HL-60 (cell line): Measurements from ENCODE around the gene ADAM19.

Experiments
- DNase-seq, 2 experiments: peaks; one replicate each; pipeline ENCODE4 v3.0.0-alpha.2; 2010 to 2020; ENCODE audit warnings: low read depth in 1 of 2, low spot score in 1 of 2
- H3K27ac ChIP-seq: fragments of 250-450 bp; sonication (Bioruptor Pico); replicated peaks from 2 replicates; pipeline ENCODE4 v1.5.1; 2020; ENCODE audit warnings: mild to moderate bottlenecking, moderate library complexity
- H3K27me3 ChIP-seq: fragments of 250-450 bp; sonication (Bioruptor Pico); 2 replicates; pipeline ENCODE4 v1.5.1; 2021; ENCODE audit warnings: mild to moderate bottlenecking, moderate library complexity; ENCODE audit not compliant: insufficient read depth, poor library complexity, severe bottlenecking
- H3K4me3 ChIP-seq: replicated peaks from 2 replicates; pipeline ENCODE4 v1.5.1; 2011; ENCODE audit warnings: mild to moderate bottlenecking, control low read depth, low read length; ENCODE audit not compliant: insufficient read depth
- GABPA ChIP-seq: IDR thresholded peaks from 2 replicates; pipeline ENCODE4 v1.6.1; 2012; ENCODE audit warnings: low read depth
- POLR2AphosphoS5 ChIP-seq: IDR thresholded peaks from 2 replicates; pipeline ENCODE4 v1.6.1; 2012; ENCODE audit warnings: low read depth
- SPI1 ChIP-seq: IDR thresholded peaks from 2 replicates; pipeline ENCODE4 v1.6.1; 2012; ENCODE audit warnings: low read depth, mild to moderate bottlenecking, borderline replicate concordance
- TF ChIP-seq, protein P1 (sequence below): IDR thresholded peaks from 2 replicates; pipeline ENCODE4 v1.6.1; 2012; ENCODE audit warnings: low read depth; ENCODE audit not compliant: insufficient replicate concordance
- TF ChIP-seq, protein P2 (sequence below): IDR thresholded peaks from one replicate; pipeline ENCODE4 v1.5.1; 2011; ENCODE audit warnings: low read length, control low read depth, inconsistent platforms; ENCODE audit not compliant: insufficient read depth

ADAM19 gene

DNA sequence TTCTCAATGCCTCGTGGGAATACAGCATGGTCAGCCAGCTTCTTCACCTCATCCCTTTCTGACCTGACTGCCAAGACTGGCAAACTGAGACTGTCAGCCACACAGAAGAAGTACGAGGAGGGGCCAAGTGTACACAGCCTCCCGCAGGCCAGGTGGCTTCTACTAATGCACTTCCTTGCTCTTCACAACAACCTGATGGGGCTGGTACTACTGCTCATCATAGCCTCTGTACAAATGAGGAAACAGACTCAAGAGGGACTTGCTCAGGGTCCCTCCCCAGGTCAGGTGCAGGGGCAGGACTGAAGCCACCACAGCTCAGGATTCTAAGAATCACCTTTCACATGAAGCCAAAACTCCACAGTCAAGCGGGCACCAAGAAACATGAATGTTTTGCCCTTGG, 94.3 kb downstream of the ADAM19 start:
- DNase-seq = no peak
- Histone ChIP-seq H3K27ac (no peak overlapping the region), H3K4me3 (no peak overlapping the region), H3K27me3 (no peaks in the 10 kb centered on the region)
- TF ChIP-seq, protein P1, sequence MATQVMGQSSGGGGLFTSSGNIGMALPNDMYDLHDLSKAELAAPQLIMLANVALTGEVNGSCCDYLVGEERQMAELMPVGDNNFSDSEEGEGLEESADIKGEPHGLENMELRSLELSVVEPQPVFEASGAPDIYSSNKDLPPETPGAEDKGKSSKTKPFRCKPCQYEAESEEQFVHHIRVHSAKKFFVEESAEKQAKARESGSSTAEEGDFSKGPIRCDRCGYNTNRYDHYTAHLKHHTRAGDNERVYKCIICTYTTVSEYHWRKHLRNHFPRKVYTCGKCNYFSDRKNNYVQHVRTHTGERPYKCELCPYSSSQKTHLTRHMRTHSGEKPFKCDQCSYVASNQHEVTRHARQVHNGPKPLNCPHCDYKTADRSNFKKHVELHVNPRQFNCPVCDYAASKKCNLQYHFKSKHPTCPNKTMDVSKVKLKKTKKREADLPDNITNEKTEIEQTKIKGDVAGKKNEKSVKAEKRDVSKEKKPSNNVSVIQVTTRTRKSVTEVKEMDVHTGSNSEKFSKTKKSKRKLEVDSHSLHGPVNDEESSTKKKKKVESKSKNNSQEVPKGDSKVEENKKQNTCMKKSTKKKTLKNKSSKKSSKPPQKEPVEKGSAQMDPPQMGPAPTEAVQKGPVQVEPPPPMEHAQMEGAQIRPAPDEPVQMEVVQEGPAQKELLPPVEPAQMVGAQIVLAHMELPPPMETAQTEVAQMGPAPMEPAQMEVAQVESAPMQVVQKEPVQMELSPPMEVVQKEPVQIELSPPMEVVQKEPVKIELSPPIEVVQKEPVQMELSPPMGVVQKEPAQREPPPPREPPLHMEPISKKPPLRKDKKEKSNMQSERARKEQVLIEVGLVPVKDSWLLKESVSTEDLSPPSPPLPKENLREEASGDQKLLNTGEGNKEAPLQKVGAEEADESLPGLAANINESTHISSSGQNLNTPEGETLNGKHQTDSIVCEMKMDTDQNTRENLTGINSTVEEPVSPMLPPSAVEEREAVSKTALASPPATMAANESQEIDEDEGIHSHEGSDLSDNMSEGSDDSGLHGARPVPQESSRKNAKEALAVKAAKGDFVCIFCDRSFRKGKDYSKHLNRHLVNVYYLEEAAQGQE = no peak
- TF ChIP-seq, protein P2, sequence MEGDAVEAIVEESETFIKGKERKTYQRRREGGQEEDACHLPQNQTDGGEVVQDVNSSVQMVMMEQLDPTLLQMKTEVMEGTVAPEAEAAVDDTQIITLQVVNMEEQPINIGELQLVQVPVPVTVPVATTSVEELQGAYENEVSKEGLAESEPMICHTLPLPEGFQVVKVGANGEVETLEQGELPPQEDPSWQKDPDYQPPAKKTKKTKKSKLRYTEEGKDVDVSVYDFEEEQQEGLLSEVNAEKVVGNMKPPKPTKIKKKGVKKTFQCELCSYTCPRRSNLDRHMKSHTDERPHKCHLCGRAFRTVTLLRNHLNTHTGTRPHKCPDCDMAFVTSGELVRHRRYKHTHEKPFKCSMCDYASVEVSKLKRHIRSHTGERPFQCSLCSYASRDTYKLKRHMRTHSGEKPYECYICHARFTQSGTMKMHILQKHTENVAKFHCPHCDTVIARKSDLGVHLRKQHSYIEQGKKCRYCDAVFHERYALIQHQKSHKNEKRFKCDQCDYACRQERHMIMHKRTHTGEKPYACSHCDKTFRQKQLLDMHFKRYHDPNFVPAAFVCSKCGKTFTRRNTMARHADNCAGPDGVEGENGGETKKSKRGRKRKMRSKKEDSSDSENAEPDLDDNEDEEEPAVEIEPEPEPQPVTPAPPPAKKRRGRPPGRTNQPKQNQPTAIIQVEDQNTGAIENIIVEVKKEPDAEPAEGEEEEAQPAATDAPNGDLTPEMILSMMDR = no peak
- no peak for TF ChIP-seq SPI1
- TF ChIP-seq POLR2AphosphoS5 = no peak
- TF ChIP-seq GABPA = no peak

DNA sequence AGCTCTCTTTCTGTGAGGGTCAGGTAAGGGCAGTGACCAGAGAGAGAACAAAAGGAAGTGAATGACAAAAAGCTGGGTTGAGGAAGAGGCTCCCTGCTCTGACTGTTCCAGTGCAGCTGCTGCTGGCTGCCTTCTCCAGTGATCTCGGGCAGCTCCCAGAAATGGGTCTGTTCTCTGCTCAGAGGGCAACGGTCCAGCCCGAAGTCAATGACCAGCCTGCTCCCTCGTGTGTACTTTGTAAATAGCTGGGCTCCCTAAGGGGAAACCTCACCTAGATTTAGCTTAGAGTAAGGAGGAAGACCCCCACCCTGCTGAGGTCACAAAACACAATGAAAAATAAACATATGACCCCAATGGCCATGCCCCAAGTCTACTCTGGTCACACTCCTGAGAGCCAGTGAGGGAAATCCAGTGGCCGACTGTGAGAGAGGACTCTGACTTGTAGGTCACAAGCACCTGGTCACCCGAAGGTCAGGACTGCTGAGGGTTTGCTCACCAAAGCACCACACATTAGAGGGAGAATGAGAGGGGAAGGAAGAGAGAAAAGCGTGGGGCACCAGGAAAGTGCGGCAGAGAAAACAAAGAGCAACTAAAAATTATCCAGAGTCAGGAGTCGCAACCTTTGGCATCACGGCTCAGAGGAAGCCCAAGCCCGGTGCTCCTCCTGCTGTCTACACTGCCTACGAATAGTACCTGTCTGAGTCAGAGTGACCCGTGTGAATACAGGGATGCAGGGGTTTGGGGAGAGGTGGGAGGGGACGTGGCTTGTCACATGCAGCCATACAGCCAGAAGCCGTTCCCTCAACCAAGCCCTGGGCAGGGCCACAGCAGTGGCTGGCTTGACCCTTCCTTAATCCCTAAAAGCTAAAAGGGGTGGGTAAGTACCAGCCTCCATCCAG, 95.7 kb downstream of the ADAM19 start:
- no peak for DNase-seq
- no peak overlapping the region for H3K4me3 ChIP-seq
- no peaks in the 10 kb centered on the region for H3K27me3 ChIP-seq
- H3K27ac ChIP-seq = no peak overlapping the region
- TF ChIP-seq SPI1 (no peak), POLR2AphosphoS5 (no peak)
- TF ChIP-seq, protein P1 = no peak
- TF ChIP-seq, protein P2 = no peak

DNA sequence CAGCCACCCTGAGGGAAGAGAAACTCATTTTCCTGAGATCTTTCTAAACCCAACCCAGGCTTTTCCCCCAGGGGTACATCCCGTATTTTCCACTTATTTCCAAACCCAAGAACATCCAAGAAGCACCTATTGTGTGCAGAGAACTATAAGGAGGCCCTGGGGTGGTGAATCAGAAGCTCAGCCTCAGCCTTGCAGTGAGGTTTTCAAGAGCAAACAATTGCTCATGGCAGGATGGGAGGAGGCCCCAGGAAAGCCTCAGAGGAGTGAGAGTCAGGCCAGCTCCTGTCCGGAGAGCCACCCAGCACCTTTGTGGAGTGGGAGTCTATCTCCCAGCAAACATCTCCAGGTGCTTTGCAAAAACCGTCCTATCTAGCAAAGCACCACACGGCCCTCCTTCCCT, 96.4 kb downstream of the ADAM19 start:
- DNase-seq = no peak
- Histone ChIP-seq H3K27ac (no peak overlapping the region), H3K27me3 (no peaks in the 10 kb centered on the region), H3K4me3 (no peak overlapping the region)
- TF ChIP-seq, protein P1 = no peak
- TF ChIP-seq, protein P2 = no peak
- no peak for TF ChIP-seq POLR2AphosphoS5
- no peak for TF ChIP-seq GABPA
- no peak for TF ChIP-seq SPI1
